GM12873 (cell line): ENCODE data around the gene AGXT2.

Source experiments
- CTCF ChIP-seq: IDR thresholded peaks from 2 replicates; pipeline ENCODE4 v1.5.1; 2012; ENCODE audit warnings: low read depth, mild to moderate bottlenecking, moderate library complexity, low read length, control low read depth; ENCODE audit not compliant: insufficient read depth; ENCODE audit errors: missing control alignments

Gene AGXT2

GRCh38 chr5:35016174-35017051, 31.3 kb downstream of the AGXT2 start:
- TF ChIP-seq CTCF = no peak

- TF ChIP-seq CTCF = no peak
Observed at GRCh38 chr5:35015063-35015462, 32.7 kb downstream of the AGXT2 start.

- TF ChIP-seq CTCF = no peak
Observed at GRCh38 chr5:35012796-35013195, 35.0 kb downstream of the AGXT2 start.

GRCh38 chr5:35012365-35012764, 35.4 kb downstream of the AGXT2 start:
- no peak for TF ChIP-seq CTCF

GRCh38 chr5:35010676-35011075, 37.1 kb downstream of the AGXT2 start:
- no peak for TF ChIP-seq CTCF

GRCh38 chr5:35009657-35010056, 38.1 kb downstream of the AGXT2 start:
- TF ChIP-seq CTCF = no peak

- no peak for TF ChIP-seq CTCF
Observed at GRCh38 chr5:35009019-35009418, 38.7 kb downstream of the AGXT2 start.
